CD4-positive, alpha-beta T cell treated with Interleukin-4 for 1 hour (primary cell): ENCODE measurements around the gene FZR1.
"Not testable (repeated sequence)": the region's sequence is repeated elsewhere in the genome, so short reads cannot be mapped to it uniquely, and the experiment has no call there.

Source experiments
- DNase-seq, 2 donors: peaks; one replicate each; pipeline ENCODE4 v3.0.0-alpha.2; 2020 to 2022

The FZR1 gene

DNA sequence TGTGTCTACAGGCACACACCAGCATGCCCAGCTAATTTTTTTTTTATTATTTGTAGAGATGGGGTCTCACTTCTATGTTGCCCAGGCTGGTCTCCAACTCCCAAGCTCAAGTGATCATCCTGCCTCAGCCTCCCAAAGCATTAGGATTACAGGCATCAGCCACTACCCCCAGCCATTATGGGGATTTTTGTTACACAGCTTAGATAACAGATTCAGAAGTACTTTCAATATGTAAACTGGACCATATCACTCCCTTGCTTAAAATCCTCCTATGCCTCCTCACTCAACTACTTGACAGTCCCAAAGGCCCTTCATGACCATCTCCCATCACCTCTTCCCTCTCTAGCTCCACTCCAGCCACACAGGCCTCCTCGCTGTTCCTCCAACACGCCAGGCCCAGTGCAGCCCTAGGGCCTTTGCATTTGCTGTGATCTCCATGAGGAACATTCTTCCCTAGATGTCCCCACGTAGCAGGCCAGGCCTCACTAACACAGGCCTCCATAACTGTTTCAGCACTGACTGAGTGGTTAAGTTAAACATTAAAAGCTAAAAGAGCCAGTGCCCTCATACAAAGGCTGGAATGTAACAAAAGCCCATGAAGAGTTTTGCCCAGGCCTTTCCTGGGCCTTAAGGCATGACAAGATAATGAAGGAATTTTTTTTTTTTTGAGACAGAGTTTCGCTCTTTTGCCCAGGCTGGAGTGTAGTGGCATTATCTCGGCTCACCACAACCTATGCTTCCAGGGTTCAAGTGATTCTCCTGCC is 8.2 kb upstream of the FZR1 start:
- DNase-seq = no peak

DNA sequence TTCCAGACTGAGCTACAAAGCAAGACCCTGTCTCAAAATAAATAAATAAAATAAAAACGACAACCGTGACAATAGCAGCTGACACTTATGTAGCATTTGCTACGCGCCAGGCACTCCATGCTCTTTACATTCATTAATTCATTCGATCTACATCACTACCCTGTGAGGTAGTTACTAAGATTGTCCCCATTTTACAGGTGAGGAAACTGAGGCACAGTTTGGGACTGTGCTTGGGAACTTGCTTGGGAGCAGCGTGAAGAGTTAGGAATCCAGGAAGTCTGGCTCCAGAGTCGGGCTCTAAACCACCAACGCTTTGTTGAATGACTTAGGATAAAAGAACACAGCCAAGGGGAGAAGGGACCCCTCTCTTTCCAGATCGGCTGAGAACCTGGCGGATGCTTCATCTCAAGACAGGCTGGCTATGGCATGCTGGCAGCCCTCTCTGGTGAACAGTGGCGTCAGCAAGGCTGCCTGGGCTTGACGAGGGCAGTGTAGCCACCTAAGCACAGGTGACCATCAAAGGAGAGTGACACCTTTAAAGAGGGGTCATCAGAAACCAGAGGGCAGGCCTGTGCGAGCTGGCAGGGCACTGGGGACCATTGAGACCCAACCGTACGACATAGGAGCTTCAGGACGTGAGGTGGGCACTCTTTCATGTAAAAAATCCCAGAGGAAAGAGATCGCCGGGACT is 6.2 kb upstream of the FZR1 start:
- no peak for DNase-seq

- peak; percentile 97 for DNase-seq
Observed at GRCh38 chr19:3500429-3501101, 5.5 kb upstream of the FZR1 start, which contains the start of gene DOHH. DOHH (minus strand) TSS chr19:3500674; CDS start chr19:3496814, 3,860 bp downstream.

GRCh38 chr19:3501780-3502179 is 4.3 kb upstream of the FZR1 start:
- DNase-seq = no peak

DNA sequence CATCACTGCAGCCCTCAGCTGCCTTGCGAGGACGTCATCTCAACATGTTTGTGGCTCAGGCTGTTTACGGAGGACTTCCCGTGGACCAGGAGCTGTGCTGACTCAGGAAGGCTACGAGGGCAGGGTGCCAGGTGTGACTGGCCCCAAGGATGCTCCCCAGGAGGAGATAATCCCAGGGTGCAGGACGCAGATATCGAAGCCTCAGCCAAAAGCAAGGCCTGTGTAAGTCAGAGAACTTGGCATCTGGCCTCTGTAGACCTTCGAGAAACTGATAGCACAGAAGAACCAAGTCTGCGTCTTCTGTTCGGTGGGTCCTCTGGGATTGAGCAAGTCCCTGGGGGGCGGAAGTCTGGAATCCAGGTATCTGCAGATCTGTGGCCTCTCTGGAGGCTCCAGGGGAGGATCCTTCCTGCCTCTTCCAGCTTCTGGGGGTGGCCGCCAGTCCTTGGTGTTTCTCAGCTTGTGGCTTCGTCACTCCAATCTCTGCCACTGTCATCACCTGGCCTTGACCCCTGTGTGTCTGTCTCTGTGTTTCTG is 3.0 kb upstream of the FZR1 start:
- DNase-seq = no peak

DNA sequence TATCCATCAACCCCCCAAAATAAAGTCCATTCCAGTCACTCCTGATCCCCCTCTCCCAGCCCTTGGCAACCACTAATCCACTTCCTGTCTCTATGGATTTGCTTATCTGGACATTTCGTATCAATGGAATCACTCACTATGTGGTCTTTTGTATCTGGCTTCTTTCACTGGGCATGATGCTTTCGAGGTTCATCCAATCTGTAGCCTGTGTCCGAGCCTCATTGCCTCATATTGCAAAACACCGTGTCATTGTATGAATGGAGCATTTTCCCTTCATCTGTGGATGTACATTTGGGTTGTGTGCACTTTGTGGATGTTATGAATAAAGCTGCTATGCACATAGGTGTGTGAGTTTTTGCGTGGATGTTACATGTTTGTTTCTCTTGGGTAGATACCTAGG is 1.4 kb upstream of the FZR1 start:
- no peak for DNase-seq

DNA sequence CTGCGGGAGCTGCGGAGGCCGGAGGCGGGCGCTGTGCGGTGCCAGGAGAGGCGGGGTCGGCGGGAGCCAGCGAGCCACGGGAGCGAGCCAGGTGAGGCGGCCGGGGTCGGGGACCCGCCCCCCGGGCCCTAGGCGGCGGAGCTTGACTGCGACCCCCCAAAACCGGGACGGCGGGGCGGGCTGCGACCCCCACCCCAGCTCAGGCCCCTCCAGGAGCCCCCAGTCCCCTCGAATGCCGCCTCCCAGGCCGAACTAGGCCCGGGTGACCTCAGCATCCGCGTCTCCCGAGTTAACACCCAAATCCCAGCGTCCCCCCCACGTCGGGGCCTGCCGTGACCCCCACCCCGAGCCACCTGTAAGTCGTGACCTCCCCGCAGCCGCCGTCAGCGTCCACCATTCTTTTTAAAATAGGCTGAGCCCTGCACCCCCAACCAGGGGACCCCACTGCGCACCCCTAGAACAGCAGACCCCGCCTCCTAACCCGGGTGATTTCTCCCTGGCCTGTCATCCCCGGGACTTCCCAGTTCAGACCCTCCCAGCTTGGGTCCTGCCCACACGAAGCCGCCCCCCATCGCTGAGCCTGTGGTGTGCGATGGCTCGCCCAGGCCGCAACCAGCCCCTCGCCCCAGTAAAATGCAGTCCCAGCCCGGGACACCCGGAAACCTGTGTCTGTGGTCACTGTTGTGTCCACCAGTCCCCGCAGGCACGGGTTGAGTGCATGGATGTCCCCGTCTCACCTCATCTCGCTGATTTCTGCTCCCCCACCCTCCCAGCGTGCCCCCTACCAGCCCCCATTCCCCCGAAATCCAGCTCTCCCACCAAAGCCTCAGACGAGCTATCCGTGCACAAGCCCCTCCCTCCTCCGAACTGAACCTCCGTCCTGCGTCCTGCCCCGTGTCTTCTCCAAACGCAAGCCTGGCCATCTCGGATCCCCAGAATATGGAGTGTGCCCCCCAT is 551 bp downstream of the FZR1 start:
- DNase-seq = peak; percentile 55 to 57

DNA sequence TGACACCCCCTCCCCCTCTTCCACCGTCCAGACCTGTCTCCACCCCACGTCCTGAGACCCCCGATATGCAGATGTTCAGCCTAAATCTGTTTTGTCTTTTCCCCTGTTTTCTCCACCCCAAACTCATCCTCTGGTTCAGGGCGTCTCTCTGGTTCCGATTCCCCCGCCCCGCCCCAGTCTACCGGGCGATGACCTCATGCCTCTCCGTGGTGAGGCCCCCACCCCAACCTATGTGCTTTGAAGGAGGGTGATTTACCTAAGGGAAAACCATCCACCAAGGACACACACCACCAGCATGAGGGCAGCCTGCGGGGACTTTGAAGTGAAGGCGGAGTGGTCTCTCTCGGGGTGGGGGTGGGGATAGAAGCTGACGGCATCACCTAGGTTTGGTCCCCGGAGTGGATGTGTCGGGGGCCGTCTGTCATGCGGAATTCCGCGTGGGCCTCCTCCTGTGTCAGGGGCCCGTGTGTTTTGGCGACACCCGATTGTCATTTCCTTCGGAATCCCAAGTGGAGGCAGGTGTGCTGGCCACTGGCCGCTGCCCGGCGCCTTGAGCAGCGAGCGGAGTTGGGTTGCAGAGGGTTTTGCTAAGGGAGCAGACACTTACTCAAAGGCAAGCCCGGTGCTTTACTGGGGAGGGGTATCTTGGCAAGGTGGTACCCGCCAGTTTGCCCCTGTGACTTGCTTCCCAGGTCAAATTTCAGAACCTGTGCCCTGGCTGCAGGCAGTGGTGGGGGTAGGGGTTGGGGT is 1.4 kb downstream of the FZR1 start:
- DNase-seq = peak; percentile 29 to 53

DNA sequence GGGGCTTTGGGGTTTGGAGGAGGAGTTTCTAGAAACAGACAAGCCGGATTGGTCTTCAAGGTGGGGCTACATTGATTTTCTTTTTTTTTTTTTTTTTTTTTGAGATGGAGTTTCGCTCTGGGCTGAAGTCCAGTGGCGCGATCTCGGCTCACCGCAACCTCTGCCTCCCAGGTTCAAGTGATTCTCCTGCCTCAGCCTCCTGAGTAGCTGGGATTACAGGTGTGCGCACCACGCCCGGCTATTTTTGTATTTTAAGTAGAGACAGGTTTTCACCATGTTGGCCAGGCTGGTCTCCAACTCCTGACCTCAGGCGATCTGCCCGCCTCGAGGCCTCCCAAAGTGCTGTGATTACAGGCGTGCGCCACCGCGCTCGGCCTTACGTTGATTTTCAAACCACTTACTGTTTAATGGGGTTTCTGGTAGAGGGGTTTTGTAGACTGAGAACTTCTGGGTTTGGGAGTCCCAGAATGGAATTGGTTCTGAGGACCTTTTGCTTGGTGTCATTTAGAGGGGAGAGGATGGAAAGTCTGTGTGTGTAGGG is 2.1 kb downstream of the FZR1 start:
- DNase-seq = not testable (repeated sequence)

GRCh38 chr19:3508771-3509535 is 2.8 kb downstream of the FZR1 start:
- DNase-seq = no peak

- DNase-seq = no peak
Observed at GRCh38 chr19:3509566-3509989, 3.5 kb downstream of the FZR1 start.

GRCh38 chr19:3510727-3511126 is 4.6 kb downstream of the FZR1 start:
- DNase-seq = no peak

DNA sequence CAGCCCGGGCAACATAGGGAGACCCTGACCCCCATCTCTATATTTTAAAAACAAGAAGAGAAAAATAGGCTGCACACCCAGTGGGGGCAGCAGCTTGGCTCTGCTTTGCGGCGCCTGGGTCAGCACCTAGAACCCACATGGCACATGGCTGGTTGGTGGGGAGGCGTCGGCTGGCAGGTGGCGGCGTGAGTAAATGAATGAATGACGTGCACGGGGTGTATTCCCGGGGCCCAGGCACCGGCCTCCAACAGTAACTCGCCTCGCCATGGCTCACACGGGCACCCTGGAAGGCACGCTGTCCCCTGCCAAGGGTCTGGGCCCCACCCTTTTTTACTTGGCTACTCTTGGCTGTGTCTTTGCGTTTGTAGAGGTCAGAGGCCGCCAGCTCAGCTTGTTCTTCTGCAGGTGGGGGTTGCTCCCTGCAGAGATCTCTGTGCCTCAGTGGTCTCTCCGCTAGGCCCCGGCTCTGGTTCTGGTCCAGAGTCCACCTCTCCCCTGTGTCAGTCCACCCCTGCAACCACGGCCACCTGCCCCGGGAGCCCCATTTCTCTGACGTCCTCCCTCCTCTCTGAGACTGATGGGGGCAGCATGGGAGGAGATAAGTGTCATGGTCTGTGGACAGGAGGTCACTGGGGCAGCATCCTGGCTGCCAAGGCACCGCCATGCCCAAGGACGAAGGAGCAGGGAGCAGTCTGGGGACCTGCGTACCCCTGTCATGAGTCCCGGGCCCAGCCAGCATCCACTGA is 5.6 kb downstream of the FZR1 start:
- DNase-seq = no peak

DNA sequence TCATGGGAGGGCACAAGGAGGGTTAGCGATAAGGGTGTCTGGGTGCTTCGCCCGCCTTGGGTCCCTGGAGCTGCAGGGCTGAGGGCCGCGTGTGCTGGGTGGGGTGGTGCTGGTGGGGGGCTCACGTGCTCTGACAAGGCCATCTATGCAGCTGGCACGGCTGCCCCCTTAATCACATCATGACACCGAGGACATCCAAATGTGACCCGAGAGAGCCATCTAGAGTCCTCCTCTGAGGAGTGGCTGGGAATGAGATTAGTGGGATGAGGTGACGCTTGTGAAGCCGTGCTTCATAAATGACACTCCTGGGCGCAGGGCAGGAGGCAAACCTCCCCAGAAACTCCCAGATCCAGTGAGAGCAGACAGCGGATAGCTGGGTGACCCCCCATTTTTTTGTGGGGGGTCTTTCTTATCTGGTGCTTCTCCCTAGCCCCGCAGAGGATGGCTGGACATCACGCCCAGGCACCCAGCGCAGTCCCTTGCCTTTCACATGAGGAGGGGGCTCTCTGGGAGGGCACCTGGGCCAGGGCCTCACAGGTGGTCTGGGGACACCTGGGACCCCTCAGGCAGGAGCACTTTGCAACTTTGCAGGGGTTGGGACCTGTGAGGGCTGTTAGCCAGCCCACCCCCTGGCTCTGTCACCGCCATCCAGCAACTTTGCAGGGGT is 6.6 kb downstream of the FZR1 start:
- no peak for DNase-seq

DNA sequence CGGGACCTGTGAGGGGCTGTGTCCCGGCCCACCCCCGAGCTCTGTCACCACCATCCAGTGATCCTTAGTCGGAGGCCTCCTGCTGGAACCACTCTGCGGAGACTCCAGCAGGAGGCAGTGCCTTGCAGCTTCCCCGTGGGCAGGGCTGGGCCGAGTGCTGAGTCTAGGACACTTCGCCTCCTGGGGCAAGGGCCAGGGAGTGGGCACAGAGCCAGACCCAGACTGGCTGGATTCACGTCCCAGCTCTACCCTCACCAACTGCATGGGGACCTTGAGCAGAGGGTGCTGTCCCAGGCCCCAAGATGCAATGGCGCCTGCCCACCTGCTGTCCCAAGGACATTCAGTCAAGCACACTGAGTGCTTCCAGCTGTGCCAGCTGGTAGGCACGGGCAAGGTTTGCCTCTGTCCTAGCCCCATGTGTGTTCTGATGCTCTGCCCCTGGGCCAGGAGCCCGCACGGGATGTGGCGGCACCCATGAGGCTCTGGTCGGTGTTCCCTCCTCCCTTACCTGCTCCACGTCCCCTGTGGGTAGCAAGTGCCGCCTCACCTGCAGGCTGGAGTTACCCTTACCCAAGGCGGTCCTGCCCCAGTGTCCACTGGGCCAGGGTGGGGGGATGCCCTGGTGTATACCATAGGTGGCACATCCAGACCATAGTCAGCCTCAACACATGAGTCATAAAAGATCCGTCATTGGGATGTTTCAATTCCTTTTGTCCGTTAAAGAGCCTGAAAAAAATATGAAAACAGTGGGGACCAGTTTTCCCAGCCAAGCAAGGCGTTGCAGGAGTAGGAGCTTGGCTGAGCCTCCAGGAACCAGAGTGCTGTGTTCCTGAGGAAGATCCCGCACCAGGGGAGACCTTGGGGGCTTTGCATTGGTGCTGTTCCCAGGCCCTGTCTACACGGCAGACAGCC is 7.4 kb downstream of the FZR1 start:
- DNase-seq = no peak

DNA sequence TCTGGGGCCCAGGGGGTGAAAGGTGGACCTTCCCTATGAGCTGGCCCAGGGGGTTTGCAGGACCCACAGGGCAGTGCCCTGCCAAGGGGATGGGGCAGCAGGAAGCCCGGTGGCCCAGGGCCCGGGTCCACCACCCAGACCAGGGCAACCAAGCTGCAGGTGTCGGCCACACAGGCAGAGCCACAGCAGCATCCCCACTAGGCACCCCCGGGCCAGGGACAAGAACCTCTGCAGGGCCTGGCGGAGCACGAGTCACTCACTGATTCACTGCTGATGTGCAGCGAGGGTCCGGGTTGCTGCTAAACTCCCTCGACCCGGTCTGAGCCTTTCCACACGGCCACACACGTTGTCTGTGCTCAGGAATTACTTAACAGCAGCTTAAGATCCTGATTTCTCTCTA is 8.8 kb downstream of the FZR1 start:
- no peak for DNase-seq

DNA sequence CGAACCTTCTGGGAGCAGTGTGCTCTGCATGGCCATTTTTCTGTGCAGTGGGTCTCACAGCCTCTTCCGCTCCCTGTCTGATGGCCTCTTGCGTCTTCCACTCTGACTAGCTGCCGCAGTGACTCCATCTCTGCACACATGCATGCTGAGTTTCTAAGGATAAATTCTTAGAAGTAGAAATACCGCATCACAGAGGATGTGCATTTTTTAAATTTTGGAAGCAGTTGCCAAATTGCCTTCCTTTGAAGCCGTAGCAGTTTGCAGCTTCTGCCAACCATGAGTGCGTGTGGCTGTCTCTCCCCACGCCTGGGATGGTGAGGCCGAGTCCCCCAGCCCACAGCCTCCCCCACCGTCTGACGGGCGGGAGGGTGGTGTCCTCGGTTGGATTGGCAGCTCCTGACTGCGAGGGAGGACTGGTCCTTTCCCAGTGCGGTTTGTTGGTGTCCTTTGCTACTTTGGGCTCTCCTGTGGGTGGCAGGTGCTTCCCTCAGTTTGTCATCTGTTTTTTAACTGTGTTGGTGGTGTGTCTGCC is 9.8 kb downstream of the FZR1 start:
- DNase-seq = no peak
